Fibroblast of lung (primary cell): ENCODE measurements around the gene SHANK1. TPM values are rescaled to one million over a fixed set of nuclear protein-coding genes. Genes with fewer than 3 reads are reported as not detected.

Source experiments
- DNase-seq, 2 donors: peaks; one replicate each; pipeline versions ENCODE4 v3.0.0 to v3.0.0-alpha.2; 2010; ENCODE audit warnings: low read depth in 2 of 2
- H2AFZ ChIP-seq: 2 replicates; pipeline ENCODE4 v1.5.1; 2012; ENCODE audit warnings: low read length, control low read depth, inconsistent platforms
- H3K27ac ChIP-seq: 2 replicates; pipeline ENCODE4 v1.5.1; 2011; ENCODE audit warnings: low read length, control low read depth; ENCODE audit not compliant: insufficient read depth
- H3K27me3 ChIP-seq: 2 replicates; pipeline ENCODE4 v1.5.1; 2011; ENCODE audit warnings: mild to moderate bottlenecking, low read length; ENCODE audit not compliant: control insufficient read depth, insufficient read depth
- H3K36me3 ChIP-seq: 2 replicates; pipeline ENCODE4 v1.5.1; 2011; ENCODE audit warnings: low read length; ENCODE audit not compliant: control insufficient read depth, insufficient read depth
- H3K4me1 ChIP-seq: 2 replicates; pipeline ENCODE4 v1.5.1; 2011; ENCODE audit warnings: low read length; ENCODE audit not compliant: control insufficient read depth, insufficient read depth; ENCODE audit errors: extremely low read depth
- H3K4me2 ChIP-seq: 2 replicates; pipeline ENCODE4 v1.5.1; 2011; ENCODE audit warnings: low read length, control low read depth; ENCODE audit not compliant: insufficient read depth; ENCODE audit errors: extremely low read depth
- H3K4me3 ChIP-seq, 4 experiments: fragments of 200-600 bp in 1 of 4; sonication (generic) in 1 of 4; replicated peaks in 1 of 4; 2 replicates each; pipeline ENCODE4 v1.5.1; 2011 to 2016; ENCODE audit warnings: low read length in 4 of 4, low read depth in 3 of 4, mild to moderate bottlenecking in 3 of 4, control low read depth in 2 of 4, inconsistent platforms in 1 of 4, mixed read lengths in 1 of 4; ENCODE audit not compliant: insufficient read depth in 1 of 4; ENCODE audit errors: control extremely low read depth in 1 of 4
- H3K79me2 ChIP-seq: 2 replicates; pipeline ENCODE4 v1.5.1; 2012; ENCODE audit warnings: mild to moderate bottlenecking, low read length, inconsistent platforms; ENCODE audit not compliant: control insufficient read depth, insufficient read depth
- H3K9ac ChIP-seq: 2 replicates; pipeline ENCODE4 v1.5.1; 2011; ENCODE audit warnings: mild to moderate bottlenecking, low read length, control low read depth; ENCODE audit not compliant: insufficient read depth
- H3K9me3 ChIP-seq: 2 replicates; pipeline ENCODE4 v1.5.1; 2012; ENCODE audit warnings: low read depth, low read length; ENCODE audit not compliant: control insufficient read depth, insufficient read depth
- H4K20me1 ChIP-seq: 2 replicates; pipeline ENCODE4 v1.5.1; 2011; ENCODE audit warnings: low read length; ENCODE audit not compliant: control insufficient read depth, insufficient read depth; ENCODE audit errors: extremely low read depth
- CTCF ChIP-seq, 2 donors: IDR thresholded peaks in 1 of 2; conservative IDR thresholded peaks in 1 of 2; 1 replicate in 1 of 2; 2 replicates in 1 of 2; pipeline ENCODE4 v1.5.1; 2011 to 2012; ENCODE audit warnings: low read length in 2 of 2, control low read depth in 1 of 2, inconsistent platforms in 1 of 2, low read depth in 1 of 2, mild to moderate bottlenecking in 1 of 2
- EZH2 ChIP-seq: IDR thresholded peaks from 2 replicates; pipeline ENCODE4 v1.5.1; 2012; ENCODE audit warnings: low read length, control low read depth, mild to moderate bottlenecking; ENCODE audit errors: missing control alignments
- polyA plus RNA-seq, 2 donors: library from polyadenylated mRNA; depleted of rRNA in 1 of 2; stranded (reverse) in 1 of 2; unstranded in 1 of 2; fragments of >200 nt; gene quantifications; 2 replicates each; pipeline ENCODE4 v1.2.1, GENCODE V29; 2011 to 2012; ENCODE audit warnings: missing spikeins in 1 of 2
- total RNA-seq: library from RNA; depleted of rRNA; stranded (reverse); fragments of >200 nt; gene quantifications from 2 replicates; pipeline ENCODE4 v1.2.1, GENCODE V29; 2014

The SHANK1 gene
- total and polyA plus RNA-seq, 2 donors (not counting 1 experiment from before 2014, with no cell fraction given) = 1.4 to 7.9 TPM

- H4K20me1 ChIP-seq = no peaks in the 10 kb centered on the region
- TF ChIP-seq EZH2 = no peak
- no peak for TF ChIP-seq CTCF (conservative IDR thresholded peaks at IDR 0.05 in 1 of 2, IDR thresholded peaks at IDR 0.05 in 1 of 2; ENCODE audit: low read depth in 1 of 2, low read length in 2 of 2)
- no peak overlapping the region for H2AFZ ChIP-seq
- no peaks in the 10 kb centered on the region for H3K9me3 ChIP-seq
- H3K27me3 ChIP-seq = no peaks in the 10 kb centered on the region
- no peak overlapping the region for H3K4me2 ChIP-seq
- H3K36me3 ChIP-seq = no peaks in the 10 kb centered on the region
- H3K27ac ChIP-seq = no peak overlapping the region
- no peak overlapping the region for H3K4me3 ChIP-seq
- H3K9ac ChIP-seq = no peak overlapping the region
- H3K4me1 ChIP-seq = no peaks in the 10 kb centered on the region
- DNase-seq = no peak
- H3K79me2 ChIP-seq = no peaks in the 10 kb centered on the region
Observed at GRCh38 chr19:50628146-50628545, 91.5 kb downstream of the SHANK1 start.

- H3K27ac ChIP-seq = no peak overlapping the region
- no peaks in the 10 kb centered on the region for H3K9me3 ChIP-seq
- no peak overlapping the region for H3K4me2 ChIP-seq
- no peak for DNase-seq
- H3K9ac ChIP-seq = no peak overlapping the region
- no peak overlapping the region for H2AFZ ChIP-seq
- H3K4me1 ChIP-seq = no peaks in the 10 kb centered on the region
- no peaks in the 10 kb centered on the region for H3K36me3 ChIP-seq
- TF ChIP-seq CTCF (conservative IDR thresholded peaks at IDR 0.05 in 1 of 2, IDR thresholded peaks at IDR 0.05 in 1 of 2; ENCODE audit: low read depth in 1 of 2, low read length in 2 of 2) = no peak
- no peak for TF ChIP-seq EZH2
- no peak overlapping the region for H3K4me3 ChIP-seq
- H4K20me1 ChIP-seq = no peaks in the 10 kb centered on the region
- H3K27me3 ChIP-seq = no peaks in the 10 kb centered on the region
- no peaks in the 10 kb centered on the region for H3K79me2 ChIP-seq
Observed at GRCh38 chr19:50626795-50627194, 92.8 kb downstream of the SHANK1 start.

GRCh38 chr19:50626011-50626410 is 93.6 kb downstream of the SHANK1 start:
- Histone ChIP-seq H3K9me3 (no peaks in the 10 kb centered on the region), H4K20me1 (no peaks in the 10 kb centered on the region), H3K36me3 (no peaks in the 10 kb centered on the region), H3K4me2 (no peak overlapping the region), H3K4me1 (no peaks in the 10 kb centered on the region), H3K9ac (no peak overlapping the region), H3K79me2 (no peaks in the 10 kb centered on the region), H3K4me3 (no peak overlapping the region), H2AFZ (no peak overlapping the region), H3K27ac (no peak overlapping the region), H3K27me3 (no peaks in the 10 kb centered on the region)
- TF ChIP-seq EZH2 = no peak
- no peak for TF ChIP-seq CTCF (conservative IDR thresholded peaks at IDR 0.05 in 1 of 2, IDR thresholded peaks at IDR 0.05 in 1 of 2; ENCODE audit: low read depth in 1 of 2, low read length in 2 of 2)
- no peak for DNase-seq
